Rectal smooth muscle tissue (tissue), 1 donor: ENCODE results near the gene MME.

ENCODE experiments used
- H3K27ac ChIP-seq: one replicate; pipeline ENCODE4 v1.7.0; 2013; ENCODE audit warnings: low read depth, low read length, inconsistent platforms
- H3K27me3 ChIP-seq: one replicate; pipeline ENCODE4 v1.7.0; 2013; ENCODE audit warnings: low read length; ENCODE audit not compliant: control insufficient read depth, insufficient read depth
- H3K36me3 ChIP-seq: one replicate; pipeline ENCODE4 v1.7.0; 2013; ENCODE audit warnings: low read length; ENCODE audit not compliant: control insufficient read depth, insufficient read depth
- H3K4me1 ChIP-seq: one replicate; pipeline ENCODE4 v1.7.0; 2013; ENCODE audit warnings: low read length; ENCODE audit not compliant: control insufficient read depth, insufficient read depth
- H3K4me3 ChIP-seq: one replicate; pipeline ENCODE4 v1.7.0; 2013; ENCODE audit warnings: low read length
- H3K9ac ChIP-seq: one replicate; pipeline ENCODE4 v1.7.0; 2013; ENCODE audit warnings: low read length

MME gene

GRCh38 chr3:155161640-155162292, 81.6 kb downstream of the MME start:
- Histone ChIP-seq H3K4me1 (no peaks in the 10 kb centered on the region), H3K27ac (no peak overlapping the region), H3K9ac (no peak overlapping the region), H3K27me3 (no peaks in the 10 kb centered on the region), H3K4me3 (no peak overlapping the region), H3K36me3 (no peaks in the 10 kb centered on the region)

GRCh38 chr3:155164306-155164705, 84.2 kb downstream of the MME start:
- H3K4me3 ChIP-seq: no peak overlapping the region
- H3K4me1 ChIP-seq: no peaks in the 10 kb centered on the region
- no peak overlapping the region for H3K9ac ChIP-seq
- no peaks in the 10 kb centered on the region for H3K36me3 ChIP-seq
- H3K27ac ChIP-seq: no peak overlapping the region
- H3K27me3 ChIP-seq: no peaks in the 10 kb centered on the region

- Histone ChIP-seq H3K9ac (no peak overlapping the region), H3K4me3 (no peak overlapping the region), H3K36me3 (no peaks in the 10 kb centered on the region), H3K27me3 (no peaks in the 10 kb centered on the region), H3K4me1 (no peaks in the 10 kb centered on the region), H3K27ac (no peak overlapping the region)
Observed at GRCh38 chr3:155166441-155166840, 86.3 kb downstream of the MME start.

DNA sequence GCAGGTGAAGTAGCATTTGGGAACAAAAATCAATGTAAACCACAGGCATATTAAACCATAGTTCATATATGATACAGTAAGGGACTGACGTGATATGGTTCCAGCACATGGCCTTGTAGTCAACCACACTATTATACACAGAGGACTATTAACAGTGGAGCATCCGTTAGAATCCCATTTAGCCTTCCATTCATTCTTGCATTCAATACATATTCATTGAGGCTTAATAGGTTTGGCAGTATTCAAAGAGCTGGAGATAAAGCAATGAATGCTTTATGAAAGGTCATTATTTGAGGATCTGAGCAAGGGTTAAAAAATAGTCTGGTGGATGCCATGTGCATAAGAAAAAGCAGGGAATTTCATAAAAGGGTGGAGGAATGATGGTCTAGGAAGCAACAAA, 89.1 kb downstream of the MME start:
- no peaks in the 10 kb centered on the region for H3K4me1 ChIP-seq

GRCh38 chr3:155173771-155174170, 93.7 kb downstream of the MME start:
- no peak overlapping the region for H3K9ac ChIP-seq

More for the DNA sequence above, 89.1 kb downstream of the MME start:
- Histone ChIP-seq H3K27ac (no peak overlapping the region), H3K36me3 (no peaks in the 10 kb centered on the region), H3K4me3 (no peak overlapping the region), H3K9ac (no peak overlapping the region), H3K27me3 (no peaks in the 10 kb centered on the region)

GRCh38 chr3:155178810-155179436, 98.8 kb downstream of the MME start:
- H3K36me3 ChIP-seq: no peaks in the 10 kb centered on the region

More at GRCh38 chr3:155173771-155174170, 93.7 kb downstream of the MME start:
- no peak overlapping the region for H3K27ac ChIP-seq
- no peaks in the 10 kb centered on the region for H3K4me1 ChIP-seq
- H3K36me3 ChIP-seq: no peaks in the 10 kb centered on the region
- no peaks in the 10 kb centered on the region for H3K27me3 ChIP-seq
- no peak overlapping the region for H3K4me3 ChIP-seq

DNA sequence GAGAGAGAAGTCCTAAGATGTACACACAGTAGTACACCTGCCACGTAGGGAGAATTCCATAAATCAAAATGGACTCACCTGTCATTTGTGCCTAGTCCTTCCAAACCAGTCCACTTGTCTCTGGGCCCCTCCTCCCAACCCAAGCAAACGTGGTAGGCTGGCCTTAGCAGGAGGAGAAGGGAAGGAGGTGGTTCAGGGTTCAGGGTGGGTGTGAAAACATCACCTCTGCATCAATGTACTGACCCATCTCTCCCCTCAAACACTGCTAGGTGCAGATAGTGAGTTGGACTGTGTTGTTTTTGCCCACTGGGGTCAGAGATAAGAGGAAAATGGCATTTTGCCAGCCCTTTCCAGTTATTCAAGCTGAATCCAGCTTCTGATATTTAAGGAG, 99.3 kb downstream of the MME start:
- Histone ChIP-seq H3K36me3 (no peaks in the 10 kb centered on the region), H3K27ac (no peak overlapping the region), H3K4me3 (no peak overlapping the region), H3K9ac (no peak overlapping the region), H3K27me3 (no peaks in the 10 kb centered on the region), H3K4me1 (no peaks in the 10 kb centered on the region)

More at GRCh38 chr3:155178810-155179436, 98.8 kb downstream of the MME start:
- H3K27me3 ChIP-seq: no peaks in the 10 kb centered on the region
- H3K27ac ChIP-seq: no peak overlapping the region
- no peak overlapping the region for H3K4me3 ChIP-seq
- no peak overlapping the region for H3K9ac ChIP-seq
- H3K4me1 ChIP-seq: no peaks in the 10 kb centered on the region

- Histone ChIP-seq H3K4me3 (no peak overlapping the region), H3K4me1 (no peaks in the 10 kb centered on the region), H3K27ac (no peak overlapping the region), H3K9ac (no peak overlapping the region), H3K36me3 (no peaks in the 10 kb centered on the region), H3K27me3 (no peaks in the 10 kb centered on the region)
Observed at GRCh38 chr3:155179966-155180757, 100.0 kb downstream of the MME start.

DNA sequence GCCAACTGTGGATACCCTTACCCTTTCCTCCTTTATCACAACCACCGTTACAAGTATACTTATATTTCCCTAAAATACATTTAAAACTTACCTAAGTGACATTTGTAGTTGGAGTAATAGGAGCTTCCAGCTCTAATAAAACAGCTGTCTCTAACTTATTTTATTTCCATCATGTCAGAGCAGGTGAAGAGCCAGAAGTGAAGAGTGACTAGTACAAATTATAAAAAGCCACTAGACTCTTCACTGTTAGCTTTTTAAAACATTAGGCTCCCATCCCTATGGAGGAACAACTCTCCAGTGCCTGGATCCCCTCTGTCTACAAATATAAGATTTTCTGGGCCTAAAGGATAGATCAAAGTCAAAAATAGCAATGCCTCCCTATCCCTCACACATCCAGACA, 102.3 kb downstream of the MME start:
- no peaks in the 10 kb centered on the region for H3K36me3 ChIP-seq
- H3K4me3 ChIP-seq: no peak overlapping the region
- H3K27ac ChIP-seq: no peak overlapping the region
- no peak overlapping the region for H3K9ac ChIP-seq
- no peaks in the 10 kb centered on the region for H3K27me3 ChIP-seq
- H3K4me1 ChIP-seq: no peaks in the 10 kb centered on the region

GRCh38 chr3:155184011-155184410, 103.9 kb downstream of the MME start:
- no peaks in the 10 kb centered on the region for H3K4me1 ChIP-seq
- H3K9ac ChIP-seq: no peak overlapping the region
- H3K36me3 ChIP-seq: no peaks in the 10 kb centered on the region
- H3K4me3 ChIP-seq: no peak overlapping the region
- no peak overlapping the region for H3K27ac ChIP-seq
- H3K27me3 ChIP-seq: no peaks in the 10 kb centered on the region

GRCh38 chr3:155185631-155186071, 105.5 kb downstream of the MME start:
- H3K27me3 ChIP-seq: no peaks in the 10 kb centered on the region

GRCh38 chr3:155188031-155188430, 107.9 kb downstream of the MME start:
- Histone ChIP-seq H3K27ac (no peak overlapping the region), H3K4me3 (no peak overlapping the region), H3K9ac (no peak overlapping the region), H3K27me3 (no peaks in the 10 kb centered on the region), H3K36me3 (no peaks in the 10 kb centered on the region), H3K4me1 (peaks cover 8% of the 10 kb centered on the region)

More at GRCh38 chr3:155185631-155186071, 105.5 kb downstream of the MME start:
- no peak overlapping the region for H3K27ac ChIP-seq
- no peaks in the 10 kb centered on the region for H3K36me3 ChIP-seq
- no peak overlapping the region for H3K9ac ChIP-seq
- H3K4me3 ChIP-seq: no peak overlapping the region
- H3K4me1 ChIP-seq: peaks cover 5% of the 10 kb centered on the region
